T47D (cell line): ENCODE results near the gene TSEN34.
"Not testable (repeated sequence)": the region's sequence is repeated elsewhere in the genome, so short reads cannot be mapped to it uniquely, and the experiment has no call there.

ENCODE experiments used
- DNase-seq, 2 experiments: peaks; one replicate each; pipeline versions ENCODE4 v3.0.0 to v3.0.0-alpha.2; 2011 to 2012; ENCODE audit warnings: low read depth in 1 of 2, low spot score in 1 of 2
- JUND ChIP-seq: IDR thresholded peaks from 2 replicates; pipeline ENCODE4 v1.6.1; 2012; ENCODE audit warnings: low read depth
- in situ Hi-C: cut with HindIII; loops from 2 replicates; pipeline ENCODE4 v1.10.0; 2016; ENCODE audit warnings: low sequenced_read_pairs, low pct_unique_long_range_greater_than_20kb

The TSEN34 gene

GRCh38 chr19:54229146-54229545 is 38.0 kb downstream of the TSEN34 start:
- in situ Hi-C loops, result no loop called here
- no peak for TF ChIP-seq JUND

DNA sequence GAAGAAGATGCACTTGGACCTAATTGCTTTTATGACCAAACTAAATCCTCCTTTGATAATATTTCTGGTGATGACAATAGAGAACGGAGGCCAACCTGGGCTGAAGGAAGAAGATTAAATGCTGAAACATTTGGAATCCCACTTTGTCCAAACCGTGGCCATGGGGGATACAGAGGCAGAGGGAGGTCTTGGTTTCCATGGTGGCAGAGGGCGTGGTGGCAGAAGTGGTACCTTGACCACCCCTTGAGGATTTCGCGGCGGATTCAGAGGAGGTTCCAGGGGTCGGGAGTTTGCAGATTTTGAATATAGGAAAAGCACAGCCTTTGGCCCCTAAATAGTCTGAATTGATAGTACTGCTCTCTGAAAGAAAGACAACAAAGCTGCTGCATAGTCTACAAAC is 38.9 kb downstream of the TSEN34 start:
- no peak for TF ChIP-seq JUND
- in situ Hi-C loops, result no loop called here
- no peak for DNase-seq

More at GRCh38 chr19:54229146-54229545, 38.0 kb downstream of the TSEN34 start:
- no peak for DNase-seq

GRCh38 chr19:54231077-54231931 is 40.2 kb downstream of the TSEN34 start:
- TF ChIP-seq JUND, result no peak
- in situ Hi-C loops, result no loop called here
- DNase-seq, result peak in 1 of 2 experiments; percentile 79

- in situ Hi-C loops, result no loop called here
- TF ChIP-seq JUND, result no peak
- no peak for DNase-seq
Measured at GRCh38 chr19:54233941-54234340, 42.8 kb downstream of the TSEN34 start.

GRCh38 chr19:54239491-54240371 is 48.6 kb downstream of the TSEN34 start:
- in situ Hi-C loops, DNase-seq: not testable (repeated sequence)

GRCh38 chr19:54240372-54241336 is 49.5 kb downstream of the TSEN34 start:
- DNase-seq, in situ Hi-C loops: not testable (repeated sequence)

- in situ Hi-C loops, DNase-seq: not testable (repeated sequence)
Measured at GRCh38 chr19:54242234-54242633, 51.1 kb downstream of the TSEN34 start.

GRCh38 chr19:54242646-54243045 is 51.5 kb downstream of the TSEN34 start, which contains the start of gene LILRA6:
Gene LILRA6 (minus strand): TSS chr19:54242790.
- in situ Hi-C loops, DNase-seq: not testable (repeated sequence)

GRCh38 chr19:54243809-54244208 is 52.7 kb downstream of the TSEN34 start:
- in situ Hi-C loops, result not testable (repeated sequence)

More at GRCh38 chr19:54243809-54244208, 52.7 kb downstream of the TSEN34 start:
- not testable (repeated sequence) for DNase-seq
